HCT116 (cell line): ENCODE data around the gene GUCA2B. TPM values are rescaled to one million over a fixed set of nuclear protein-coding genes. Genes with fewer than 3 reads are reported as not detected.

Experiments used
- ATAC-seq: fragments of 200-7000 bp; cut with Tn5 transposase; 2 replicates; pipeline ENCODE4 v1.9.1; 2020; ENCODE audit warnings: mild to moderate bottlenecking, moderate library complexity
- BruUV-seq: library from RNA; stranded (reverse); fragments of 400-500 nt; replicated peaks from 2 replicates; lab custom pipeline; 2021; lab: Mats Ljungman, UMichigan
- CTCF ChIA-PET: fragments of 300-600 bp; sonication (Branson Sonifier 250); formaldehyde crosslinking; loops from one replicate; lab custom pipeline; 2021; ENCODE audit warnings: antibody characterized with exemption; lab: Charles Lee
- POLR2A ChIA-PET: fragments of 300-600, 350-600 bp; sonication (Branson Sonifier 250); formaldehyde crosslinking; loops from one replicate; lab custom pipeline; 2021; ENCODE audit warnings: antibody characterized with exemption; lab: Charles Lee
- RAD21 ChIA-PET, 2 experiments: fragments of 300-600 bp; sonication (Branson Sonifier 250); formaldehyde crosslinking; loops; one replicate each; lab custom pipeline; 2023; ENCODE audit warnings: low total read pairs in 2 of 2; ENCODE audit not compliant: uncharacterized antibody in 2 of 2, unreplicated experiment in 2 of 2, low non-redundant PET in 1 of 2; lab: Charles Lee
- DNase-seq: peaks from one replicate; pipeline ENCODE4 v3.0.0-alpha.2; 2010; ENCODE audit warnings: low read depth, low spot score
- H2AFZ ChIP-seq: fragments of 200-600 bp; shearing (Covaris generic), sonication (generic); 2 replicates; pipeline ENCODE4 v1.6.1; 2017; ENCODE audit warnings: low read depth, mixed run types, mixed read lengths, antibody characterized with exemption, low read length; ENCODE audit not compliant: poor library complexity, severe bottlenecking
- H3K27ac ChIP-seq: 2 replicates; pipeline ENCODE4 v1.5.1; 2012; ENCODE audit warnings: low read depth, low read length
- H3K27me3 ChIP-seq: fragments of 200-600 bp; sonication (generic); 2 replicates; pipeline ENCODE4 v1.6.1; 2016; ENCODE audit warnings: mixed run types, low read length, mixed read lengths; ENCODE audit not compliant: insufficient read depth
- H3K36me3 ChIP-seq, 2 experiments: fragments of 200-500 bp in 1 of 2; fragments of 200-600 bp in 1 of 2; sonication (Bioruptor generic) in 1 of 2; sonication (generic) in 1 of 2; 2 replicates each; pipeline versions ENCODE4 v1.5.1 to v1.6.1; 2014 to 2016; ENCODE audit warnings: low read length in 2 of 2, inconsistent platforms in 1 of 2, mixed read lengths in 1 of 2, mixed run types in 1 of 2; ENCODE audit not compliant: insufficient read depth in 2 of 2, control insufficient read depth in 1 of 2
- H3K4me1 ChIP-seq, 2 experiments: fragments of 200-600 bp in 1 of 2; sonication (generic) in 1 of 2; 2 replicates each; pipeline versions ENCODE4 v1.5.1 to v1.6.1; 2012 to 2017; ENCODE audit warnings: low read length in 2 of 2, inconsistent platforms in 1 of 2, mild to moderate bottlenecking in 1 of 2, mixed read lengths in 1 of 2, mixed run types in 1 of 2, moderate library complexity in 1 of 2; ENCODE audit not compliant: insufficient read depth in 2 of 2, control insufficient read depth in 1 of 2
- H3K4me2 ChIP-seq: fragments of 200-600 bp; sonication (generic); 2 replicates; pipeline ENCODE4 v1.6.1; 2017; ENCODE audit warnings: mixed run types, low read length, mixed read lengths
- H3K4me3 ChIP-seq, 2 experiments: fragments of 200-600 bp in 1 of 2; sonication (generic) in 1 of 2; replicated peaks in 1 of 2; 2 replicates each; pipeline ENCODE4 v1.5.1; 2011 to 2016; ENCODE audit warnings: low read length in 2 of 2, control low read depth in 1 of 2, low read depth in 1 of 2, mild to moderate bottlenecking in 1 of 2, mixed read lengths in 1 of 2, mixed run types in 1 of 2
- H3K79me2 ChIP-seq: fragments of 200-600 bp; sonication (generic); 2 replicates; pipeline ENCODE4 v1.6.1; 2017; ENCODE audit warnings: mild to moderate bottlenecking, mixed run types, low read length, moderate library complexity, mixed read lengths; ENCODE audit not compliant: insufficient read depth
- H3K9ac ChIP-seq: fragments of 200-600 bp; sonication (generic); 2 replicates; pipeline ENCODE4 v1.6.1; 2016; ENCODE audit warnings: low read length, mixed read lengths
- H3K9me2 ChIP-seq: fragments of 200-600 bp; sonication (generic), shearing (Covaris generic); 2 replicates; pipeline ENCODE4 v1.6.1; 2017; ENCODE audit warnings: mixed run types, mild to moderate bottlenecking, moderate library complexity; ENCODE audit not compliant: insufficient read depth
- H3K9me3 ChIP-seq, 2 experiments: fragments of 200-500 bp in 1 of 2; fragments of 200-600 bp in 1 of 2; sonication (Bioruptor generic) in 1 of 2; sonication (generic) in 1 of 2; 2 replicates each; pipeline ENCODE4 v1.6.1; 2014 to 2017; ENCODE audit warnings: low read length in 2 of 2, mixed read lengths in 2 of 2, inconsistent platforms in 1 of 2, low read depth in 1 of 2, mild to moderate bottlenecking in 1 of 2, mixed run types in 1 of 2, moderate library complexity in 1 of 2; ENCODE audit not compliant: control insufficient read depth in 1 of 2, insufficient read depth in 1 of 2
- H4K20me1 ChIP-seq: fragments of 200-600 bp; sonication (generic), shearing (Covaris generic); 2 replicates; pipeline ENCODE4 v1.6.1; 2017; ENCODE audit warnings: mixed run types, mild to moderate bottlenecking, moderate library complexity; ENCODE audit not compliant: insufficient read depth
- CBX3 ChIP-seq: IDR thresholded peaks from 2 replicates; pipeline ENCODE4 v1.6.1; 2012; ENCODE audit warnings: low read depth
- CEBPB ChIP-seq: IDR thresholded peaks from 2 replicates; pipeline ENCODE4 v1.6.1; 2012; ENCODE audit warnings: low read depth
- EGR1 ChIP-seq: IDR thresholded peaks from 2 replicates; pipeline ENCODE4 v1.6.1; 2012; ENCODE audit warnings: low read depth
- ELF1 ChIP-seq: IDR thresholded peaks from 2 replicates; pipeline ENCODE4 v1.6.1; 2012; ENCODE audit warnings: low read depth, borderline replicate concordance
- EZH2 ChIP-seq: fragments of 200-600 bp; sonication (generic); IDR thresholded peaks from 2 replicates; pipeline ENCODE4 v1.6.1; 2017; ENCODE audit warnings: antibody characterized with exemption, mixed run types
- POLR2A ChIP-seq: IDR thresholded peaks from 2 replicates; pipeline ENCODE4 v1.7.0; 2011; ENCODE audit warnings: borderline replicate concordance; ENCODE audit not compliant: insufficient read depth, insufficient read length; ENCODE audit errors: extremely low read depth
- POLR2AphosphoS5 ChIP-seq: IDR thresholded peaks from 2 replicates; pipeline ENCODE4 v1.6.1; 2011; ENCODE audit warnings: mild to moderate bottlenecking, low read depth, low read length, moderate library complexity
- YY1 ChIP-seq: IDR thresholded peaks from 2 replicates; pipeline ENCODE4 v1.6.1; 2011; ENCODE audit warnings: low read length, low read depth, moderate library complexity, mild to moderate bottlenecking; ENCODE audit not compliant: insufficient replicate concordance; ENCODE audit errors: extremely low read depth
- ZFX ChIP-seq: fragments of 450-650 bp; IDR thresholded peaks from 2 replicates; pipeline ENCODE4 v1.6.1; 2017
- ZNF274 ChIP-seq: fragments of 200-500 bp; sonication (Bioruptor generic); IDR thresholded peaks from 2 replicates; pipeline ENCODE4 v1.6.1; 2014; ENCODE audit warnings: mild to moderate bottlenecking, low read depth, low read length, inconsistent platforms
- intact Hi-C: fragments of 100-400 bp; cut with micrococcal nuclease; formaldehyde crosslinking; loops from 2 replicates; pipeline ENCODE4 v1.10.0; 2022
- total RNA-seq: library from RNA; stranded (reverse); gene quantifications from one replicate; pipeline ENCODE4 v1.2.1, GENCODE V29; 2021; ENCODE audit not compliant: unreplicated experiment
- TF ChIP-seq, protein P1 (sequence below): IDR thresholded peaks from 2 replicates; pipeline ENCODE4 v1.6.1; 2012
- TF ChIP-seq, protein P2 (sequence below), 3 experiments: fragments of 200-600 bp in 1 of 3; sonication (generic) in 1 of 3; IDR thresholded peaks in 2 of 3; conservative IDR thresholded peaks in 1 of 3; 2 replicates each; pipeline ENCODE4 v1.5.1; 2012 to 2017; ENCODE audit warnings: low read depth in 2 of 3, low read length in 2 of 3, antibody characterized with exemption in 1 of 3, borderline replicate concordance in 1 of 3, control low read depth in 1 of 3, mild to moderate bottlenecking in 1 of 3, mixed read lengths in 1 of 3, mixed run types in 1 of 3, moderate library complexity in 1 of 3; ENCODE audit not compliant: insufficient read depth in 1 of 3
- TF ChIP-seq, protein P3 (sequence below): IDR thresholded peaks from 2 replicates; pipeline ENCODE4 v1.6.1; 2012; ENCODE audit warnings: low read depth
- TF ChIP-seq, protein P4 (sequence below): IDR thresholded peaks from 2 replicates; pipeline ENCODE4 v1.6.1; 2011; ENCODE audit warnings: mild to moderate bottlenecking, low read length, moderate library complexity; ENCODE audit not compliant: insufficient replicate concordance; ENCODE audit errors: extremely low read depth

GUCA2B gene
- total RNA-seq, 1 experiment from 2014 or later: not detected

DNA sequence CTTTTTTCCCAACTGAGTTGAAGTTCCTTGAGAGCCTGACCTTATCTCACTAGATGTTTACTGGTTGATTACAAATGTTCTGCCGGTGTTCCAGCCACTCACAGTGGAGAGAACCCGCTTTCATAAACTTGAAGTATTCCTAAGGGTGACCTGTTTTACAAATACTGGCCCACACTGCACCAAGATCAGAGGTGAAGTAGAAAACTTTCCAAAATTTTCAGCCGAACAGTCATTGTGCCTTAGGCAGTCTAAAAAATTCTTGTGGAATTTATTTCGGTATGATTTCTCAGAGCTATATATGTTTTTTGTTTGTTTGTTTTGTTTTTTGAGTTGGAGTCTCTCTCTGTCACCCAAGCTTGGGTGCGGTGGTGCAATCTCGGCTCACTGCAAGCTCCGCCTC is 44.9 kb upstream of the GUCA2B start:
- DNase-seq: no peak
- TF ChIP-seq ELF1 (no peak), EZH2 (no peak), POLR2A (no peak), CEBPB (no peak), CBX3 (no peak)
- intact Hi-C loops: no loop called here
- RAD21 ChIA-PET: no interaction called here
- H4K20me1 ChIP-seq: no peaks in the 10 kb centered on the region
- H3K27ac ChIP-seq: no peak overlapping the region
- no peaks in the 10 kb centered on the region for H3K4me1 ChIP-seq
- H3K4me2 ChIP-seq: no peak overlapping the region
- H3K9me2 ChIP-seq: no peaks in the 10 kb centered on the region
- no peaks in the 10 kb centered on the region for H3K36me3 ChIP-seq
- H3K27me3 ChIP-seq: no peaks in the 10 kb centered on the region
- no peak overlapping the region for H3K9ac ChIP-seq
- H3K79me2 ChIP-seq: no peaks in the 10 kb centered on the region
- POLR2A ChIA-PET: no interaction called here
- no peak overlapping the region for H2AFZ ChIP-seq
- CTCF ChIA-PET: no interaction called here
- no peaks in the 10 kb centered on the region for H3K9me3 ChIP-seq
- BruUV-seq: no TSS peak
- no peak for ATAC-seq
- H3K4me3 ChIP-seq: no peak overlapping the region

DNA sequence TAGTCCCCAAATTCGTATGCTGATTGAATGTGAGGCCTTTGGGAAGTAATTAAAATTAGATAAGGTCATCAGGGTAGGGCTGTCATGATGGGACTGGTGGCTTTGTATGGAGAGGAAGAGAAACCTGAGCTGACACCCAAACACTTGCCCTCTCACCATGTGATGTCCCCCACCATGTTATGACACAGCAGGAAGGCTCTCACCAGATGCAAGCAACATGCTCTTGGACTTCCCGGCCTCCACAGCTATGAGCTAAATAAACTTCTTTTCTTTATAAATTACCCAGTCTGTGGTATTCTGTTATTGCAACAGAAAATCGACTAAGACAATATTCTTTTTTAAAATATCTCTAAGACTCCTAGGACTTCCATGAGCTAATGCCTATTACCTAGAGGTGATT is 43.6 kb upstream of the GUCA2B start:
- Histone ChIP-seq H4K20me1 (no peaks in the 10 kb centered on the region), H3K9me3 (no peaks in the 10 kb centered on the region), H3K4me2 (no peak overlapping the region), H3K9me2 (no peaks in the 10 kb centered on the region), H3K79me2 (no peaks in the 10 kb centered on the region), H3K36me3 (no peaks in the 10 kb centered on the region), H3K4me1 (no peaks in the 10 kb centered on the region), H3K4me3 (no peak overlapping the region), H3K27ac (no peak overlapping the region), H2AFZ (no peak overlapping the region), H3K9ac (no peak overlapping the region), H3K27me3 (no peaks in the 10 kb centered on the region)
- no peak for ATAC-seq
- ChIA-PET CTCF (no interaction called here), RAD21 (no interaction called here), POLR2A (no interaction called here)
- no TSS peak for BruUV-seq
- intact Hi-C loops: no loop called here
- DNase-seq: no peak
- TF ChIP-seq ZFX: no peak
- TF ChIP-seq, protein P1, sequence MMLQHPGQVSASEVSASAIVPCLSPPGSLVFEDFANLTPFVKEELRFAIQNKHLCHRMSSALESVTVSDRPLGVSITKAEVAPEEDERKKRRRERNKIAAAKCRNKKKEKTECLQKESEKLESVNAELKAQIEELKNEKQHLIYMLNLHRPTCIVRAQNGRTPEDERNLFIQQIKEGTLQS: no peak
- TF ChIP-seq, protein P2, sequence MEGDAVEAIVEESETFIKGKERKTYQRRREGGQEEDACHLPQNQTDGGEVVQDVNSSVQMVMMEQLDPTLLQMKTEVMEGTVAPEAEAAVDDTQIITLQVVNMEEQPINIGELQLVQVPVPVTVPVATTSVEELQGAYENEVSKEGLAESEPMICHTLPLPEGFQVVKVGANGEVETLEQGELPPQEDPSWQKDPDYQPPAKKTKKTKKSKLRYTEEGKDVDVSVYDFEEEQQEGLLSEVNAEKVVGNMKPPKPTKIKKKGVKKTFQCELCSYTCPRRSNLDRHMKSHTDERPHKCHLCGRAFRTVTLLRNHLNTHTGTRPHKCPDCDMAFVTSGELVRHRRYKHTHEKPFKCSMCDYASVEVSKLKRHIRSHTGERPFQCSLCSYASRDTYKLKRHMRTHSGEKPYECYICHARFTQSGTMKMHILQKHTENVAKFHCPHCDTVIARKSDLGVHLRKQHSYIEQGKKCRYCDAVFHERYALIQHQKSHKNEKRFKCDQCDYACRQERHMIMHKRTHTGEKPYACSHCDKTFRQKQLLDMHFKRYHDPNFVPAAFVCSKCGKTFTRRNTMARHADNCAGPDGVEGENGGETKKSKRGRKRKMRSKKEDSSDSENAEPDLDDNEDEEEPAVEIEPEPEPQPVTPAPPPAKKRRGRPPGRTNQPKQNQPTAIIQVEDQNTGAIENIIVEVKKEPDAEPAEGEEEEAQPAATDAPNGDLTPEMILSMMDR (IDR thresholded peaks at IDR 0.05 in 2 of 3, conservative IDR thresholded peaks at IDR 0.05 in 1 of 3; ENCODE audit: borderline replicate concordance in 1 of 3, insufficient read depth in 1 of 3, low read depth in 2 of 3, low read length in 2 of 3): no peak
- no peak for TF ChIP-seq EGR1
- TF ChIP-seq ZNF274: no peak
- no peak for TF ChIP-seq YY1
- TF ChIP-seq POLR2AphosphoS5: no peak
- TF ChIP-seq, protein P3, sequence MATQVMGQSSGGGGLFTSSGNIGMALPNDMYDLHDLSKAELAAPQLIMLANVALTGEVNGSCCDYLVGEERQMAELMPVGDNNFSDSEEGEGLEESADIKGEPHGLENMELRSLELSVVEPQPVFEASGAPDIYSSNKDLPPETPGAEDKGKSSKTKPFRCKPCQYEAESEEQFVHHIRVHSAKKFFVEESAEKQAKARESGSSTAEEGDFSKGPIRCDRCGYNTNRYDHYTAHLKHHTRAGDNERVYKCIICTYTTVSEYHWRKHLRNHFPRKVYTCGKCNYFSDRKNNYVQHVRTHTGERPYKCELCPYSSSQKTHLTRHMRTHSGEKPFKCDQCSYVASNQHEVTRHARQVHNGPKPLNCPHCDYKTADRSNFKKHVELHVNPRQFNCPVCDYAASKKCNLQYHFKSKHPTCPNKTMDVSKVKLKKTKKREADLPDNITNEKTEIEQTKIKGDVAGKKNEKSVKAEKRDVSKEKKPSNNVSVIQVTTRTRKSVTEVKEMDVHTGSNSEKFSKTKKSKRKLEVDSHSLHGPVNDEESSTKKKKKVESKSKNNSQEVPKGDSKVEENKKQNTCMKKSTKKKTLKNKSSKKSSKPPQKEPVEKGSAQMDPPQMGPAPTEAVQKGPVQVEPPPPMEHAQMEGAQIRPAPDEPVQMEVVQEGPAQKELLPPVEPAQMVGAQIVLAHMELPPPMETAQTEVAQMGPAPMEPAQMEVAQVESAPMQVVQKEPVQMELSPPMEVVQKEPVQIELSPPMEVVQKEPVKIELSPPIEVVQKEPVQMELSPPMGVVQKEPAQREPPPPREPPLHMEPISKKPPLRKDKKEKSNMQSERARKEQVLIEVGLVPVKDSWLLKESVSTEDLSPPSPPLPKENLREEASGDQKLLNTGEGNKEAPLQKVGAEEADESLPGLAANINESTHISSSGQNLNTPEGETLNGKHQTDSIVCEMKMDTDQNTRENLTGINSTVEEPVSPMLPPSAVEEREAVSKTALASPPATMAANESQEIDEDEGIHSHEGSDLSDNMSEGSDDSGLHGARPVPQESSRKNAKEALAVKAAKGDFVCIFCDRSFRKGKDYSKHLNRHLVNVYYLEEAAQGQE: no peak
- no peak for TF ChIP-seq CBX3
- TF ChIP-seq, protein P4, sequence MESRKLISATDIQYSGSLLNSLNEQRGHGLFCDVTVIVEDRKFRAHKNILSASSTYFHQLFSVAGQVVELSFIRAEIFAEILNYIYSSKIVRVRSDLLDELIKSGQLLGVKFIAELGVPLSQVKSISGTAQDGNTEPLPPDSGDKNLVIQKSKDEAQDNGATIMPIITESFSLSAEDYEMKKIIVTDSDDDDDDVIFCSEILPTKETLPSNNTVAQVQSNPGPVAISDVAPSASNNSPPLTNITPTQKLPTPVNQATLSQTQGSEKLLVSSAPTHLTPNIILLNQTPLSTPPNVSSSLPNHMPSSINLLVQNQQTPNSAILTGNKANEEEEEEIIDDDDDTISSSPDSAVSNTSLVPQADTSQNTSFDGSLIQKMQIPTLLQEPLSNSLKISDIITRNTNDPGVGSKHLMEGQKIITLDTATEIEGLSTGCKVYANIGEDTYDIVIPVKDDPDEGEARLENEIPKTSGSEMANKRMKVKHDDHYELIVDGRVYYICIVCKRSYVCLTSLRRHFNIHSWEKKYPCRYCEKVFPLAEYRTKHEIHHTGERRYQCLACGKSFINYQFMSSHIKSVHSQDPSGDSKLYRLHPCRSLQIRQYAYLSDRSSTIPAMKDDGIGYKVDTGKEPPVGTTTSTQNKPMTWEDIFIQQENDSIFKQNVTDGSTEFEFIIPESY: no peak
